HEK293 (cell line): ENCODE measurements around the gene UBB.

Experiments used
- EGR2 ChIP-seq: fragments of 450-650 bp; formaldehyde crosslinking; IDR thresholded peaks from 2 replicates; pipeline ENCODE4 v1.5.1; 2016; ENCODE audit warnings: low read depth, missing biosample characterization, missing genetic modification characterization
- FEZF1 ChIP-seq: fragments of 450-650 bp; formaldehyde crosslinking; IDR thresholded peaks from 2 replicates; pipeline ENCODE4 v1.5.1; 2016; ENCODE audit warnings: missing biosample characterization, missing genetic modification characterization
- GLI4 ChIP-seq: fragments of 450-650 bp; formaldehyde crosslinking; IDR thresholded peaks from 2 replicates; pipeline ENCODE4 v1.5.1; 2016; ENCODE audit warnings: missing biosample characterization, missing genetic modification characterization
- IKZF3 ChIP-seq: fragments of 450-650 bp; IDR thresholded peaks from 2 replicates; pipeline ENCODE4 v1.5.0; 2018; ENCODE audit warnings: missing biosample characterization, mild to moderate bottlenecking, missing genetic modification characterization, moderate library complexity
- MZF1 ChIP-seq: fragments of 450-650 bp; formaldehyde crosslinking; IDR thresholded peaks from 2 replicates; pipeline ENCODE4 v1.5.1; 2017; ENCODE audit warnings: missing biosample characterization, missing genetic modification characterization, borderline replicate concordance
- SP3 ChIP-seq: fragments of 450-650 bp; formaldehyde crosslinking; IDR thresholded peaks from 2 replicates; pipeline ENCODE4 v1.5.1; 2016; ENCODE audit warnings: missing biosample characterization, missing genetic modification characterization
- WT1 ChIP-seq: fragments of 450-650 bp; formaldehyde crosslinking; IDR thresholded peaks from 2 replicates; pipeline ENCODE4 v1.5.1; 2016; ENCODE audit warnings: missing biosample characterization, missing genetic modification characterization
- ZBTB11 ChIP-seq: fragments of 450-650 bp; formaldehyde crosslinking; conservative IDR thresholded peaks from 2 replicates; pipeline ENCODE4 v1.5.1; 2016; ENCODE audit warnings: low read depth, missing biosample characterization, missing genetic modification characterization
- ZBTB20 ChIP-seq: fragments of 450-650 bp; formaldehyde crosslinking; IDR thresholded peaks from 2 replicates; pipeline ENCODE4 v1.5.1; 2016; ENCODE audit warnings: missing biosample characterization, missing genetic modification characterization
- ZBTB48 ChIP-seq: fragments of 450-650 bp; formaldehyde crosslinking; IDR thresholded peaks from 2 replicates; pipeline ENCODE4 v1.5.1; 2016; ENCODE audit warnings: missing biosample characterization, missing genetic modification characterization
- ZFP69B ChIP-seq: fragments of 450-650 bp; formaldehyde crosslinking; IDR thresholded peaks from 2 replicates; pipeline ENCODE4 v1.5.1; 2016; ENCODE audit warnings: missing biosample characterization, missing genetic modification characterization
- ZNF146 ChIP-seq: fragments of 450-650 bp; formaldehyde crosslinking; IDR thresholded peaks from 2 replicates; pipeline ENCODE4 v1.5.1; 2016; ENCODE audit warnings: missing biosample characterization, missing genetic modification characterization
- ZNF24 ChIP-seq: fragments of 450-650 bp; formaldehyde crosslinking; IDR thresholded peaks from 2 replicates; pipeline ENCODE4 v1.5.1; 2016; ENCODE audit warnings: missing biosample characterization, missing genetic modification characterization
- ZNF366 ChIP-seq: fragments of 450-650 bp; formaldehyde crosslinking; conservative IDR thresholded peaks from 2 replicates; pipeline ENCODE4 v1.5.1; 2016; ENCODE audit warnings: missing biosample characterization, missing genetic modification characterization
- ZNF394 ChIP-seq: fragments of 450-650 bp; formaldehyde crosslinking; IDR thresholded peaks from 2 replicates; pipeline ENCODE4 v1.5.1; 2016; ENCODE audit warnings: missing biosample characterization, missing genetic modification characterization, mild to moderate bottlenecking, moderate library complexity, borderline replicate concordance
- ZNF398 ChIP-seq: fragments of 450-650 bp; formaldehyde crosslinking; IDR thresholded peaks from 2 replicates; pipeline ENCODE4 v1.5.1; 2017; ENCODE audit warnings: missing biosample characterization, missing genetic modification characterization
- ZNF416 ChIP-seq: fragments of 450-650 bp; formaldehyde crosslinking; IDR thresholded peaks from 2 replicates; pipeline ENCODE4 v1.5.1; 2016; ENCODE audit warnings: missing biosample characterization, missing genetic modification characterization
- ZNF600 ChIP-seq: fragments of 450-650 bp; formaldehyde crosslinking; IDR thresholded peaks from 2 replicates; pipeline ENCODE4 v1.5.1; 2016; ENCODE audit warnings: missing biosample characterization, missing genetic modification characterization
- ZNF629 ChIP-seq: fragments of 450-650 bp; formaldehyde crosslinking; IDR thresholded peaks from 2 replicates; pipeline ENCODE4 v1.5.1; 2017; ENCODE audit warnings: missing biosample characterization, missing genetic modification characterization
- TF ChIP-seq, protein P1 (sequence below): fragments of 450-650 bp; formaldehyde crosslinking; IDR thresholded peaks from 2 replicates; pipeline ENCODE4 v1.5.1; 2017; ENCODE audit warnings: missing biosample characterization, missing genetic modification characterization
- TF ChIP-seq, protein P2 (sequence below): fragments of 450-650 bp; formaldehyde crosslinking; IDR thresholded peaks from 2 replicates; pipeline ENCODE4 v1.5.1; 2016; ENCODE audit warnings: missing biosample characterization, missing genetic modification characterization

UBB gene

DNA sequence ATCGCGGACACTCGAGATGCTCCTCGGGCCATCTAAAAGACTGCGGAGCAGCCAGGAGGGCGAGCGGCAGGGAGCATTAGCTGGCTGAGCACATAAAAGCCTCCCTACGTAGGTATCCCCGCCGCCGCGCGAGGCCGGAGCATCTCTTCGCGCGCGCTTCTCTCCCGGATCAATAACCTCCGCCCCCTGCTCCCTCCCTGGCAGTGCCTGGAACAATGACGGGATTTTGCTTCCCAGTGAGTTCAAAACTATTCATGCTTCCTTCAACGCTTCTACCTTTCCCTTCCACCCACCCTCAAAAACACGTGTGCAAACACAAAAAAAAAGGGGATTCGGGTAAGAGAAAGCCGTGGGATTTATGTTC lies 28.6 kb upstream of the UBB start (continued):
- peak; percentile 76 for TF ChIP-seq MZF1
- TF ChIP-seq SP3 (tag by site-specific recombination) = peak; percentile 41; the same call in 1 of the 2 replicates
- peak; percentile 36 for TF ChIP-seq FEZF1 (tag by site-specific recombination)
- TF ChIP-seq ZBTB11 (tag by site-specific recombination) = peak; percentile 40
- peak; percentile 26; the same call in 1 of the 2 replicates for TF ChIP-seq ZNF24 (tag by site-specific recombination)
- 0 out of 2 replicates have a peak, but pooled peaks have one; percentile 61 for TF ChIP-seq ZNF600 (tag by site-specific recombination)
- peak; percentile 33; the same call in 1 of the 2 replicates for TF ChIP-seq ZNF146 (tag by site-specific recombination)
- 0 out of 2 replicates have a peak, but pooled peaks have one; percentile 43 for TF ChIP-seq GLI4 (tag by site-specific recombination)
- TF ChIP-seq, protein P1, sequence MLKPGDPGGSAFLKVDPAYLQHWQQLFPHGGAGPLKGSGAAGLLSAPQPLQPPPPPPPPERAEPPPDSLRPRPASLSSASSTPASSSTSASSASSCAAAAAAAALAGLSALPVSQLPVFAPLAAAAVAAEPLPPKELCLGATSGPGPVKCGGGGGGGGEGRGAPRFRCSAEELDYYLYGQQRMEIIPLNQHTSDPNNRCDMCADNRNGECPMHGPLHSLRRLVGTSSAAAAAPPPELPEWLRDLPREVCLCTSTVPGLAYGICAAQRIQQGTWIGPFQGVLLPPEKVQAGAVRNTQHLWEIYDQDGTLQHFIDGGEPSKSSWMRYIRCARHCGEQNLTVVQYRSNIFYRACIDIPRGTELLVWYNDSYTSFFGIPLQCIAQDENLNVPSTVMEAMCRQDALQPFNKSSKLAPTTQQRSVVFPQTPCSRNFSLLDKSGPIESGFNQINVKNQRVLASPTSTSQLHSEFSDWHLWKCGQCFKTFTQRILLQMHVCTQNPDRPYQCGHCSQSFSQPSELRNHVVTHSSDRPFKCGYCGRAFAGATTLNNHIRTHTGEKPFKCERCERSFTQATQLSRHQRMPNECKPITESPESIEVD (tag by site-specific recombination) = no peak
- TF ChIP-seq, protein P2, sequence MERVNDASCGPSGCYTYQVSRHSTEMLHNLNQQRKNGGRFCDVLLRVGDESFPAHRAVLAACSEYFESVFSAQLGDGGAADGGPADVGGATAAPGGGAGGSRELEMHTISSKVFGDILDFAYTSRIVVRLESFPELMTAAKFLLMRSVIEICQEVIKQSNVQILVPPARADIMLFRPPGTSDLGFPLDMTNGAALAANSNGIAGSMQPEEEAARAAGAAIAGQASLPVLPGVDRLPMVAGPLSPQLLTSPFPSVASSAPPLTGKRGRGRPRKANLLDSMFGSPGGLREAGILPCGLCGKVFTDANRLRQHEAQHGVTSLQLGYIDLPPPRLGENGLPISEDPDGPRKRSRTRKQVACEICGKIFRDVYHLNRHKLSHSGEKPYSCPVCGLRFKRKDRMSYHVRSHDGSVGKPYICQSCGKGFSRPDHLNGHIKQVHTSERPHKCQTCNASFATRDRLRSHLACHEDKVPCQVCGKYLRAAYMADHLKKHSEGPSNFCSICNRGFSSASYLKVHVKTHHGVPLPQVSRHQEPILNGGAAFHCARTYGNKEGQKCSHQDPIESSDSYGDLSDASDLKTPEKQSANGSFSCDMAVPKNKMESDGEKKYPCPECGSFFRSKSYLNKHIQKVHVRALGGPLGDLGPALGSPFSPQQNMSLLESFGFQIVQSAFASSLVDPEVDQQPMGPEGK (tag by site-specific recombination) = peak; percentile 65; the same call in 1 of the 2 replicates
- TF ChIP-seq ZNF398 (tag by site-specific recombination) = peak; percentile 38
- TF ChIP-seq WT1 = 0 out of 2 replicates have a peak, but pooled peaks have one; percentile 44
- TF ChIP-seq ZBTB48 (tag by site-specific recombination) = 0 out of 2 replicates have a peak, but pooled peaks have one; percentile 55
- TF ChIP-seq ZBTB20 = 0 out of 2 replicates have a peak, but pooled peaks have one; percentile 54
- TF ChIP-seq IKZF3 (tag by site-specific recombination) = peak; percentile 85
- no peak for TF ChIP-seq ZNF416 (tag by site-specific recombination)
- TF ChIP-seq ZNF629 (tag by site-specific recombination) = peak; percentile 31; the same call in 1 of the 2 replicates
- TF ChIP-seq ZFP69B (tag by site-specific recombination) = peak; percentile 10; the same call in 1 of the 2 replicates
- TF ChIP-seq EGR2 = peak; percentile 37; the same call in 1 of the 2 replicates
- peak; percentile 95 for TF ChIP-seq ZNF394 (tag by site-specific recombination)
- peak; percentile 53 for TF ChIP-seq ZNF366 (tag by site-specific recombination)
